ENCODE results near the gene PPM1L.

GRCh38 chr3:161096771-161097367 lies 340.8 kb downstream of the PPM1L start:
- TF ChIP-seq MAZ (IDR thresholded peaks at IDR 0.05; ENCODE audit: borderline replicate concordance, low read depth, low read length) (no peak), MAZ (CRISPR knock-in tag; IDR thresholded peaks at IDR 0.05; ENCODE audit: low read depth) (no peak), RFX5 (IDR thresholded peaks at IDR 0.05; ENCODE audit: low read depth, low read length) (no peak), ZNF619 (CRISPR knock-in tag; IDR thresholded peaks at IDR 0.05) (no peak), EZH2 (conservative IDR thresholded peaks at IDR 0.05; ENCODE audit: low read depth, low read length) (no peak), ZFP36 (IDR thresholded peaks at IDR 0.05; ENCODE audit: borderline replicate concordance, low read depth, low read length, partially characterized antibody) (no peak), AHDC1 (CRISPR knock-in tag; IDR thresholded peaks at IDR 0.05; ENCODE audit: borderline replicate concordance) (no peak)

Measured in HepG2 (cell line).